ENCODE data around the gene GIMAP5. TPM values are rescaled to one million over a fixed set of nuclear protein-coding genes. Genes with fewer than 3 reads are reported as not detected.

Gene GIMAP5
- total and polyA plus RNA-seq, 8 donors = 0.83 to 17.3 (median 3.1) TPM

GRCh38 chr7:150739033-150739432 is 1.8 kb downstream of the GIMAP5 start:
- intact Hi-C loops (cut with DNase I) = no loop called here
- Histone ChIP-seq H3K36me3 (no peaks in the 10 kb centered on the region), H3K27ac (no peak overlapping the region), H3K4me1 (no peaks in the 10 kb centered on the region), H3K9me3 (no peaks in the 10 kb centered on the region), H3K27me3 (peaks cover 0 to 4% (median 0%) of the 10 kb centered on the region in 4 donors), H3K4me3 (peak overlapping the region in 1 of 4 donors; percentile 34)
- no peak for FAIRE-seq
- ATAC-seq = peak; percentile 64 to 88 (median 70)
- TF ChIP-seq CTCF (IDR thresholded peaks at IDR 0.05) = no peak
- no peak for DNase-seq

GRCh38 chr7:150740053-150740452 is 2.8 kb downstream of the GIMAP5 start:
- DNase-seq = no peak
- Histone ChIP-seq H3K27me3 (peaks cover 0 to 4% (median 0%) of the 10 kb centered on the region in 4 donors), H3K9me3 (no peaks in the 10 kb centered on the region), H3K27ac (no peak overlapping the region), H3K4me1 (no peaks in the 10 kb centered on the region), H3K36me3 (no peaks in the 10 kb centered on the region), H3K4me3 (peak overlapping the region in 1 of 4 donors; percentile 4)
- ATAC-seq = no peak
- 75% methylated on average over 10 of the region's 10 CpGs for WGBS, 2 donors
- TF ChIP-seq CTCF (IDR thresholded peaks at IDR 0.05) = no peak
- FAIRE-seq = no peak
- intact Hi-C loops (cut with DNase I) = loop anchor here in 1 of 3 donors (10.0 kb wide), 1 partner anchor 285 kb away; the partner anchor contains the start of gene GIMAP8

GRCh38 chr7:150742286-150742968 is 5.2 kb downstream of the GIMAP5 start:
- intact Hi-C loops (cut with DNase I) = loop anchor here in 1 of 3 donors (10.0 kb wide), 1 partner anchor 288 kb away; the partner anchor contains the start of gene GIMAP8
- ATAC-seq (no peak), FAIRE-seq (no peak), DNase-seq (no peak)
- no peak overlapping the region for H3K4me3 ChIP-seq
- WGBS, 2 donors = 79 to 84% methylated on average over 14 of the region's 14 CpGs
- no peak for TF ChIP-seq CTCF (IDR thresholded peaks at IDR 0.05)
- no peak overlapping the region for H3K27ac ChIP-seq
- peaks cover 0 to 4% (median 0%) of the 10 kb centered on the region in 4 donors for H3K27me3 ChIP-seq
- H3K4me1 ChIP-seq = no peaks in the 10 kb centered on the region
- no peaks in the 10 kb centered on the region for H3K9me3 ChIP-seq
- no peaks in the 10 kb centered on the region for H3K36me3 ChIP-seq

GRCh38 chr7:150744041-150744656 is 6.9 kb downstream of the GIMAP5 start:
- Histone ChIP-seq H3K27me3 (no peaks in the 10 kb centered on the region), H3K27ac (no peak overlapping the region), H3K9me3 (no peaks in the 10 kb centered on the region), H3K4me3 (no peak overlapping the region), H3K36me3 (no peaks in the 10 kb centered on the region), H3K4me1 (no peaks in the 10 kb centered on the region)
- no peak for TF ChIP-seq CTCF (IDR thresholded peaks at IDR 0.05)
- ATAC-seq (peak in 1 of 4 donors; percentile 11), DNase-seq (no peak), FAIRE-seq (no peak)
- 62 to 73% methylated on average over 8 of the region's 8 CpGs for WGBS, 2 donors
- intact Hi-C loops (cut with DNase I) = loop anchor here in 1 of 3 donors (10.0 kb wide), 1 partner anchor 289 kb away; the partner anchor contains the start of gene GIMAP8

- H3K27ac ChIP-seq = no peak overlapping the region
- no peaks in the 10 kb centered on the region for H3K9me3 ChIP-seq
- no peak for DNase-seq
- no peaks in the 10 kb centered on the region for H3K36me3 ChIP-seq
- no peak for ATAC-seq
- 72 to 78% methylated on average over 5 of the region's 5 CpGs for WGBS, 2 donors
- H3K4me3 ChIP-seq = no peak overlapping the region
- no peak for FAIRE-seq
- H3K27me3 ChIP-seq = no peaks in the 10 kb centered on the region
- TF ChIP-seq CTCF (IDR thresholded peaks at IDR 0.05) = no peak
- no peaks in the 10 kb centered on the region for H3K4me1 ChIP-seq
- intact Hi-C loops (cut with DNase I) = loop anchor here in 1 of 3 donors (10.0 kb wide), 1 partner anchor 290 kb away; the partner anchor contains the start of gene GIMAP8
Observed at GRCh38 chr7:150745086-150745485, 7.9 kb downstream of the GIMAP5 start.

Data from pancreas (tissue), 10 donors.